Panc1 (cell line): ENCODE measurements around the gene WDR82. TPM values are rescaled to one million over a fixed set of nuclear protein-coding genes. Genes with fewer than 3 reads are reported as not detected.

Source experiments
- ATAC-seq: fragments of 200-7000 bp; cut with Tn5 transposase; 2 replicates; pipeline ENCODE4 v1.9.1; 2020; ENCODE audit warnings: mild to moderate bottlenecking, moderate library complexity
- BruUV-seq: library from RNA; stranded (reverse); fragments of 400-500 nt; replicated peaks from 2 replicates; lab custom pipeline; 2021; lab: Mats Ljungman, UMichigan
- CTCF ChIA-PET: fragments of 300-600 bp; sonication (Branson Sonifier 250); formaldehyde crosslinking; loops from one replicate; lab custom pipeline; 2022; ENCODE audit warnings: antibody characterized with exemption; lab: Charles Lee
- POLR2A ChIA-PET: fragments of 300-600 bp; sonication (Branson Sonifier 250); formaldehyde crosslinking; loops from one replicate; lab custom pipeline; 2022; ENCODE audit warnings: antibody characterized with exemption; lab: Charles Lee
- DNase-seq: peaks from one replicate; pipeline ENCODE4 v3.0.0-alpha.2; 2010; ENCODE audit warnings: low read depth, low spot score
- H3K27ac ChIP-seq: 2 replicates; pipeline ENCODE4 v1.5.1; 2011; ENCODE audit warnings: mild to moderate bottlenecking, low read length, inconsistent platforms
- H3K27me3 ChIP-seq: fragments of 200-500 bp; sonication (Bioruptor generic); 2 replicates; pipeline ENCODE4 v1.6.0; 2014; ENCODE audit warnings: low read length, inconsistent platforms; ENCODE audit not compliant: control insufficient read depth, insufficient read depth
- H3K36me3 ChIP-seq: fragments of 200-500 bp; sonication (Bioruptor generic); 2 replicates; pipeline ENCODE4 v1.5.1; 2014; ENCODE audit warnings: inconsistent platforms, mild to moderate bottlenecking, low read length, moderate library complexity; ENCODE audit not compliant: control insufficient read depth, insufficient read depth
- H3K4me1 ChIP-seq: 2 replicates; pipeline ENCODE4 v1.5.1; 2011; ENCODE audit warnings: inconsistent platforms, mild to moderate bottlenecking, low read length, moderate library complexity; ENCODE audit not compliant: control insufficient read depth, insufficient read depth
- H3K4me3 ChIP-seq, 2 experiments: 2 replicates each; pipeline ENCODE4 v1.5.1; 2011 to 2012; ENCODE audit warnings: low read depth in 2 of 2, low read length in 2 of 2, mild to moderate bottlenecking in 2 of 2, inconsistent platforms in 1 of 2, moderate library complexity in 1 of 2
- H3K9me3 ChIP-seq: fragments of 200-500 bp; sonication (Bioruptor generic); 2 replicates; pipeline ENCODE4 v1.5.1; 2014; ENCODE audit warnings: low read depth, mild to moderate bottlenecking, inconsistent platforms, low read length, moderate library complexity; ENCODE audit not compliant: control insufficient read depth, insufficient read depth
- CTCF ChIP-seq: fragments of 450-650 bp; IDR thresholded peaks from 2 replicates; pipeline ENCODE4 v1.5.1; 2017; ENCODE audit warnings: mild to moderate bottlenecking
- POLR2AphosphoS5 ChIP-seq: IDR thresholded peaks from 2 replicates; pipeline ENCODE4 v1.6.1; 2012; ENCODE audit warnings: mild to moderate bottlenecking, low read depth, low read length, moderate library complexity
- REST ChIP-seq, 2 experiments: IDR thresholded peaks; 2 replicates each; pipeline ENCODE4 v1.6.1; 2011 to 2012; ENCODE audit warnings: low read depth in 2 of 2, control low read depth in 1 of 2, low read length in 1 of 2, mild to moderate bottlenecking in 1 of 2, moderate library complexity in 1 of 2; ENCODE audit not compliant: insufficient read depth in 1 of 2
- SIN3A ChIP-seq: IDR thresholded peaks from 2 replicates; pipeline ENCODE4 v1.6.1; 2012; ENCODE audit warnings: low read depth, mild to moderate bottlenecking, low read length, moderate library complexity, borderline replicate concordance; ENCODE audit not compliant: insufficient read depth
- TCF7L2 ChIP-seq: IDR thresholded peaks from 2 replicates; pipeline ENCODE4 v1.6.1; 2011; ENCODE audit warnings: mild to moderate bottlenecking, low read depth, low read length, inconsistent platforms
- in situ Hi-C: cut with HindIII; loops from 2 replicates; pipeline ENCODE4 v1.10.0; 2016; ENCODE audit warnings: low sequenced_read_pairs, low pct_unique_long_range_greater_than_20kb
- intact Hi-C: fragments of 100-400 bp; cut with micrococcal nuclease; formaldehyde crosslinking; loops from one replicate; pipeline ENCODE4 v1.10.0; 2022; ENCODE audit not compliant: unreplicated experiment
- total RNA-seq: library from RNA; stranded (reverse); gene quantifications from one replicate; pipeline ENCODE4 v1.2.1, GENCODE V29; 2021; ENCODE audit not compliant: unreplicated experiment

The WDR82 gene
- total RNA-seq, 1 experiment from 2014 or later = 57.9 TPM

- peaks cover 5% of the 10 kb centered on the region; the same call in 1 of the 2 replicates for H3K36me3 ChIP-seq
- CTCF ChIA-PET = no interaction called here
- POLR2A ChIA-PET = no interaction called here
These were observed 64.5 kb downstream of the WDR82 start for GRCh38 chr3:52213901-52214300.

GRCh38 chr3:52213005-52213404, 65.4 kb downstream of the WDR82 start:
- intact Hi-C loops (no loop called here), in situ Hi-C loops (no loop called here)
- TF ChIP-seq SIN3A = no peak
- no peak for TF ChIP-seq CTCF
- no peak for TF ChIP-seq REST (IDR thresholded peaks at IDR 0.05; ENCODE audit: insufficient read depth in 1 of 2, low read depth in 2 of 2, low read length in 1 of 2)
- TF ChIP-seq POLR2AphosphoS5 = no peak
- TF ChIP-seq TCF7L2 = no peak
- ATAC-seq = no peak
- H3K9me3 ChIP-seq = no peaks in the 10 kb centered on the region
- peaks cover 14% of the 10 kb centered on the region for H3K36me3 ChIP-seq
- DNase-seq = no peak
- ChIA-PET CTCF (no interaction called here), POLR2A (no interaction called here)
- no peak overlapping the region for H3K27ac ChIP-seq
- no peak overlapping the region for H3K4me3 ChIP-seq
- peaks cover 15% of the 10 kb centered on the region for H3K4me1 ChIP-seq
- no TSS peak for BruUV-seq
- H3K27me3 ChIP-seq = no peaks in the 10 kb centered on the region

More at GRCh38 chr3:52213901-52214300, 64.5 kb downstream of the WDR82 start:
- in situ Hi-C loops = no loop called here
- intact Hi-C loops = no loop called here
- H3K4me3 ChIP-seq = no peak overlapping the region
- ATAC-seq (no peak), DNase-seq (no peak)
- H3K4me1 ChIP-seq = peaks cover 16% of the 10 kb centered on the region
- TF ChIP-seq TCF7L2 (no peak), CTCF (no peak), POLR2AphosphoS5 (no peak), SIN3A (no peak), REST (IDR thresholded peaks at IDR 0.05; ENCODE audit: insufficient read depth in 1 of 2, low read depth in 2 of 2, low read length in 1 of 2) (no peak)
- H3K9me3 ChIP-seq = no peaks in the 10 kb centered on the region
- no peak overlapping the region for H3K27ac ChIP-seq
- no TSS peak for BruUV-seq
- no peaks in the 10 kb centered on the region for H3K27me3 ChIP-seq
